ENCODE data around the gene HNMT. TPM values are rescaled to one million over a fixed set of nuclear protein-coding genes. Genes with fewer than 3 reads are reported as not detected.

The HNMT gene
- total and polyA plus RNA-seq, 2 donors: 44.7 to 179 TPM

- DNase-seq (ENCODE audit: extremely low spot score): no peak
- no peak overlapping the region for H3K4me3 ChIP-seq (ENCODE audit: low read depth, low read length)
- 85% methylated on average over 1 of the region's 1 CpG for WGBS
- H3K27ac ChIP-seq (ENCODE audit: low read depth): no peak overlapping the region
- no peaks in the 10 kb centered on the region for H3K4me1 ChIP-seq (ENCODE audit: insufficient read depth)
- no peaks in the 10 kb centered on the region for H3K36me3 ChIP-seq (ENCODE audit: insufficient read depth)
Observed at GRCh38 chr2:137939026-137939425, 25.2 kb upstream of the HNMT start.

DNA sequence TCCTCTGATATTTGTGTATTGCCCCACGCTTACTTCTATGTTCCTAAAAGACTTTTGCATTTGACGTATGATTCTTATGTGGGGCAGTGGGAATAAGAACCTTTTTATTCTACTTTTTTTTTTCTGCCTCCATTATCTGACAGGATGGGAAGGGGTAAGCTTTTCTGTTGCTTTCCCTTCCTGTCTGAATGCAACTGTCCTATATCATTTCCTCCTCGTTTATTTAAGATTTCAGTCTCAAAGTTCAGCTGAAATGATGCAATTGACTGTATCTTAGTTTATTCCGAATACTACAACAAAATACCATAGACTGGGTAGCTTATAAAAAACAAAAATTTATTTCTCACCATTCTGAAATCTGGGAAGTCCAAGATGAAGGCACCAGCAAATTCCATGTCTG, 24.1 kb upstream of the HNMT start:
- 88% methylated on average over 4 of the region's 4 CpGs for WGBS
- no peaks in the 10 kb centered on the region for H3K36me3 ChIP-seq (ENCODE audit: insufficient read depth)
- no peak overlapping the region for H3K27ac ChIP-seq (ENCODE audit: low read depth)
- DNase-seq (ENCODE audit: extremely low spot score): no peak
- H3K4me1 ChIP-seq (ENCODE audit: insufficient read depth): peaks cover 3% of the 10 kb centered on the region
- no peak overlapping the region for H3K4me3 ChIP-seq (ENCODE audit: low read depth, low read length)

GRCh38 chr2:137942037-137942832, 22.0 kb upstream of the HNMT start:
- H3K36me3 ChIP-seq (ENCODE audit: insufficient read depth): no peaks in the 10 kb centered on the region
- no peak overlapping the region for H3K4me3 ChIP-seq (ENCODE audit: low read depth, low read length)
- WGBS: 69% methylated on average over 3 of the region's 3 CpGs
- DNase-seq (ENCODE audit: extremely low spot score): no peak
- H3K4me1 ChIP-seq (ENCODE audit: insufficient read depth): peaks cover 3% of the 10 kb centered on the region
- H3K27ac ChIP-seq (ENCODE audit: low read depth): no peak overlapping the region

GRCh38 chr2:137942833-137943677, 21.2 kb upstream of the HNMT start:
- Histone ChIP-seq H3K4me1 (ENCODE audit: insufficient read depth) (peaks cover 3% of the 10 kb centered on the region), H3K4me3 (ENCODE audit: low read depth, low read length) (no peak overlapping the region), H3K36me3 (ENCODE audit: insufficient read depth) (no peaks in the 10 kb centered on the region), H3K27ac (ENCODE audit: low read depth) (no peak overlapping the region)
- no peak for DNase-seq (ENCODE audit: extremely low spot score)
- WGBS: 80% methylated on average over 6 of the region's 6 CpGs

GRCh38 chr2:137943678-137944347, 20.5 kb upstream of the HNMT start:
- H3K27ac ChIP-seq (ENCODE audit: low read depth): no peak overlapping the region
- 100% methylated on average over 2 of the region's 2 CpGs for WGBS
- H3K4me1 ChIP-seq (ENCODE audit: insufficient read depth): peaks cover 3% of the 10 kb centered on the region
- H3K4me3 ChIP-seq (ENCODE audit: low read depth, low read length): no peak overlapping the region
- no peak for DNase-seq (ENCODE audit: extremely low spot score)
- H3K36me3 ChIP-seq (ENCODE audit: insufficient read depth): no peaks in the 10 kb centered on the region

- WGBS: 87% methylated on average over 5 of the region's 5 CpGs
- peaks cover 3% of the 10 kb centered on the region for H3K4me1 ChIP-seq (ENCODE audit: insufficient read depth)
- no peak overlapping the region for H3K27ac ChIP-seq (ENCODE audit: low read depth)
- no peaks in the 10 kb centered on the region for H3K36me3 ChIP-seq (ENCODE audit: insufficient read depth)
- no peak for DNase-seq (ENCODE audit: extremely low spot score)
- H3K4me3 ChIP-seq (ENCODE audit: low read depth, low read length): no peak overlapping the region
Observed at GRCh38 chr2:137944714-137945113, 19.6 kb upstream of the HNMT start.

DNA sequence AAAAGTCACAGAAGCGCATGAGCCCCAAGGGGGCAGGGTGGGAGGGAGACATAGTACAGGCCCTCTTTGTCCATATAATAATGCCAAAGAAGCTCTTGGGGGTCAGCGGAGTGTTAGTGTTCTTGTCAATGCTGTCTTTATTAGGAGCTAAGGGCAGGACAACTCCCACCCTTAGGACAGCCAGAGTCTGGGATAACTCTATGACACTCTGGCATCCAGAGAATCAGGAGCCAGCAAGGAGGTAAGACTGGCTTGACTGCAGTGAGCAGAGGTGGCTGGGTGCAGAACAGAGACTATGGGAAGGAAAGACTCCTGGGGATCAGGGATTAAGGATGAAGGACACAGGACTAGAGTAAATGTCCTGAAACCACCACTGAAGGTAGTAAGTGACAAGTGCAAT, 19.0 kb upstream of the HNMT start:
- peaks cover 3% of the 10 kb centered on the region for H3K4me1 ChIP-seq (ENCODE audit: insufficient read depth)
- WGBS: 91% methylated on average over 2 of the region's 2 CpGs
- no peak overlapping the region for H3K27ac ChIP-seq (ENCODE audit: low read depth)
- H3K4me3 ChIP-seq (ENCODE audit: low read depth, low read length): no peak overlapping the region
- DNase-seq (ENCODE audit: extremely low spot score): no peak
- H3K36me3 ChIP-seq (ENCODE audit: insufficient read depth): no peaks in the 10 kb centered on the region

- Histone ChIP-seq H3K36me3 (ENCODE audit: insufficient read depth) (no peaks in the 10 kb centered on the region), H3K27ac (ENCODE audit: low read depth) (no peak overlapping the region), H3K4me3 (ENCODE audit: low read depth, low read length) (no peak overlapping the region), H3K4me1 (ENCODE audit: insufficient read depth) (peaks cover 3% of the 10 kb centered on the region)
- no peak for DNase-seq (ENCODE audit: extremely low spot score)
Observed at GRCh38 chr2:137946227-137946626, 18.0 kb upstream of the HNMT start.

DNA sequence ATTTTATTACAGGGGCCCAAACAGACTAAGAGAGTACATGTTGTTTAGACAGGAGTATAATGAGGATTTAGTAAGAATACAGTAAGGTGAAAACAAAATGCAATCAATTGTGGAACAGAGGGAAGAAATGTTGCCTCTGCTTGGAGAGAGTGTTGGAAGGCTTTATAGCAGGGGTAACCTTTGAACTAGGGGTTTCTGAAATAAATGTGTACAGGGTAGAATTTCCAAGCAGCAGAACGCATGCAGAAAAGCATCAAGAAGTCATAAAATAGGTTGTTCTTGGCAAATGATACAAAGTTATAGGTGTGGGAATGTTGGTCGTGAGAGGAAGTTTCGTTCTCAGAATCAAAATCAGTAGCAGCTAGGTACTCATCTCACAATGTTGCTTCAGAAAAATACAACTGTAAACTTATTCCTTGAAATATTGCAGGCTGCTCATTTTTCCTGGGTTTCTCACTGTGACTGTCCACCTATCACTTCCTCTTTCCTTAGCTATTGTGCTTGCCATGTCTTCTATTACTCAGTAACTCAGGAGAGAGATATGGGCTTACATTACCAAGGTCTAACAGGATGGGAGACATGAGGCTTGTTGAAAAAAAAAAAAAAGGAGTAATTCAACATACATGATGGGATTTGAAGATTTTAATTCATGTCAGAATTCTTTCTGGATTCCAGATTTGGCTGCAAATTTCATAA, 17.1 kb upstream of the HNMT start:
- 92% methylated on average over 3 of the region's 3 CpGs for WGBS
- Histone ChIP-seq H3K36me3 (ENCODE audit: insufficient read depth) (no peaks in the 10 kb centered on the region), H3K4me3 (ENCODE audit: low read depth, low read length) (no peak overlapping the region), H3K27ac (ENCODE audit: low read depth) (no peak overlapping the region), H3K4me1 (ENCODE audit: insufficient read depth) (peaks cover 3% of the 10 kb centered on the region)
- DNase-seq (ENCODE audit: extremely low spot score): no peak

DNA sequence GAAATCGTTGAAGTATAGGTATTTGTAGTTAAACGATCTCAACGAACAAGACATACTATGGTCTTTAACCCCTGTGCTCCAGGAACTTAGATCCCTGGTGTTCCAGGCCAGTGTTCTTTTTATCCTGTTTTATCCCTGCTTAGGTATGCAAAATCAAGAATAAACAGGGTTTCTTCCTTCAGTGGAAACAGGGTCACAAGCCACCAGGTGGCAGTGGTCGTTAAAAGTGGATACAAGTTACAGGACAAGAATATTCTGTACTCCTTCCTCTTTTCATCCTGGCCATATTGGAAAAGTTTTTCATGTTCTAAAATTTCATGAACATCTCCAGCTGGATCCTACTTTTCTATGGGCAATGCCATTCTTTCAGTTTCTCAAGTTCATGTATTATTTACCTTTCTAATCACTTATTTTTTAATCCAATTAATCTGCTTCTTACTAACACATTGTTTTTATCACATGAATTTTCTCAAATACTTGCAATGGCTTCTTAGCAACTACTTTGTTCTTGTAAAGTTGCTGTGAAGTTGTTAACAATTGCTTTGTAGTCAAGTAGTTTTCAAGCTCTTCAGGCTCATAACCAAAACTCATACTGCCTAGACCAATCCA, 16.4 kb upstream of the HNMT start:
- no peak overlapping the region for H3K4me3 ChIP-seq (ENCODE audit: low read depth, low read length)
- H3K27ac ChIP-seq (ENCODE audit: low read depth): no peak overlapping the region
- peaks cover 3% of the 10 kb centered on the region for H3K4me1 ChIP-seq (ENCODE audit: insufficient read depth)
- no peaks in the 10 kb centered on the region for H3K36me3 ChIP-seq (ENCODE audit: insufficient read depth)
- 43% methylated on average over 4 of the region's 4 CpGs for WGBS
- DNase-seq (ENCODE audit: extremely low spot score): no peak

DNA sequence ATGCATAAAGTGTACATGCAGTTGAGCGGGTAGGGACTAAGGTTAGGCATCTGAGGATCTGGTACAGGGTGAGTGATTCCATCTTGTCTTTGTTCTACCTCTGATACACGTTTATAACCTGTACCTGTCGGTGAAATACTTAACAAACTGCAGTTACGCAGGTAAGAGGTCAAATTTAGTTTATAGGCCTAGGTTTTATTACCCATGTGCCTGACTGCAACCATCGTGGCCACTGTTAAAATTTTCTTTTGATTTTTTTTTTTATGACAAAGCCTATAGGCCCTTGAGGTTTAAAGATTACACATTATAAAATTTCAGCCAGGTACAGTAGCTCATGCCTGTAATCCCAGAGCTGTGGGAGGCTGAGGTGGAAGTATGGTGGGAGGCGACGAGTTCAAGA, 15.4 kb upstream of the HNMT start:
- peaks cover 3% of the 10 kb centered on the region for H3K4me1 ChIP-seq (ENCODE audit: insufficient read depth)
- no peak overlapping the region for H3K27ac ChIP-seq (ENCODE audit: low read depth)
- no peak for DNase-seq (ENCODE audit: extremely low spot score)
- H3K4me3 ChIP-seq (ENCODE audit: low read depth, low read length): no peak overlapping the region
- no peaks in the 10 kb centered on the region for H3K36me3 ChIP-seq (ENCODE audit: insufficient read depth)
- WGBS: 77% methylated on average over 7 of the region's 7 CpGs

DNA sequence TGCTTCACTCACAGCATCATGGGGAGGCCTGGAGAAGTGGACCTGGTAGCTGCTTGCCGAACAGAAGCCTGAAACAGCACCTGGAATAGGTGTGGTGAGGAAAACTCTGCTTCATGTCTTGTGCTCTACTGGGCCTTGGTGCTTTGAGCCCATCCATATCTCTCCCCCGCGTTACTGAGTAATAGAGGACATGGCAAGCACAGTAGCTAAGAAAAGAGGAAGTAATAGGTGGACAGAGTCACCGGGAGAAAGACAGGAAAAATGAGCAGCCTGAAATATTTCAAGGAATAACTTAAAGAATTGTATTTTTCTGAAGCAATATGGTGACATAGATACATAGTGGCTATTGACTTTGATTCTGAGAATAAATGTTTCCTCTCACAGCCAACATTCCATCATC, 14.0 kb upstream of the HNMT start:
- no peak for DNase-seq (ENCODE audit: extremely low spot score)
- H3K36me3 ChIP-seq (ENCODE audit: insufficient read depth): no peaks in the 10 kb centered on the region
- no peak overlapping the region for H3K4me3 ChIP-seq (ENCODE audit: low read depth, low read length)
- WGBS: 85% methylated on average over 4 of the region's 4 CpGs
- no peak overlapping the region for H3K27ac ChIP-seq (ENCODE audit: low read depth)
- H3K4me1 ChIP-seq (ENCODE audit: insufficient read depth): no peaks in the 10 kb centered on the region

DNA sequence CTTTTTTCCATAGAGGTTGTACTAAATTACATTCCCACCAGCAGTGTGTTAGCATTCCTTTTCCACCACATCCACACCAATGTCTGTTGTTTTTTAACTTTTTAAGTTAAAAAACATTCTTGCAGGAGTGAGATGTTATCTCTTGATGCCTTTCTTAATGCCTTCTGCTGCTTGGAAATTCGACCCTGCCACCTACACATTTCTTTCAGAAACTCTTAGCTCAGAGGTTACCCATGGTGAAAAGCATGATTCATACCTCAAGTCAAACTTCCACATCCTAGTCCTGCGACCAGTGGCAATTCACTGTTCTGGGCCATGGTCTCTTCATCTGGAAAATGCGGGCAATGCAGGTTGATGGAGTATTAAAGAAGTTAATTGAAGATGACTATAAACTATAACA, 12.7 kb upstream of the HNMT start:
- 85% methylated on average over 3 of the region's 3 CpGs for WGBS
- no peaks in the 10 kb centered on the region for H3K4me1 ChIP-seq (ENCODE audit: insufficient read depth)
- no peak for DNase-seq (ENCODE audit: extremely low spot score)

More for the DNA sequence above, 12.7 kb upstream of the HNMT start:
- H3K4me3 ChIP-seq (ENCODE audit: low read depth, low read length): no peak overlapping the region
- no peak overlapping the region for H3K27ac ChIP-seq (ENCODE audit: low read depth)
- no peaks in the 10 kb centered on the region for H3K36me3 ChIP-seq (ENCODE audit: insufficient read depth)
